ENCODE data around the gene PARD3.

The PARD3 gene

GRCh38 chr10:34766266-34766600 is 48.9 kb downstream of the PARD3 start:
- H3K27me3 ChIP-seq (ENCODE audit: insufficient read depth, low read depth), result no peaks in the 10 kb centered on the region
- H3K36me3 ChIP-seq (ENCODE audit: insufficient read depth), result no peaks in the 10 kb centered on the region
- peaks cover 66% of the 10 kb centered on the region; the same call in 1 of the 2 replicates for H3K79me2 ChIP-seq (ENCODE audit: insufficient read depth, low read depth)
- H2AFZ ChIP-seq (ENCODE audit: low read depth), result no peak overlapping the region
- TF ChIP-seq, protein P1, sequence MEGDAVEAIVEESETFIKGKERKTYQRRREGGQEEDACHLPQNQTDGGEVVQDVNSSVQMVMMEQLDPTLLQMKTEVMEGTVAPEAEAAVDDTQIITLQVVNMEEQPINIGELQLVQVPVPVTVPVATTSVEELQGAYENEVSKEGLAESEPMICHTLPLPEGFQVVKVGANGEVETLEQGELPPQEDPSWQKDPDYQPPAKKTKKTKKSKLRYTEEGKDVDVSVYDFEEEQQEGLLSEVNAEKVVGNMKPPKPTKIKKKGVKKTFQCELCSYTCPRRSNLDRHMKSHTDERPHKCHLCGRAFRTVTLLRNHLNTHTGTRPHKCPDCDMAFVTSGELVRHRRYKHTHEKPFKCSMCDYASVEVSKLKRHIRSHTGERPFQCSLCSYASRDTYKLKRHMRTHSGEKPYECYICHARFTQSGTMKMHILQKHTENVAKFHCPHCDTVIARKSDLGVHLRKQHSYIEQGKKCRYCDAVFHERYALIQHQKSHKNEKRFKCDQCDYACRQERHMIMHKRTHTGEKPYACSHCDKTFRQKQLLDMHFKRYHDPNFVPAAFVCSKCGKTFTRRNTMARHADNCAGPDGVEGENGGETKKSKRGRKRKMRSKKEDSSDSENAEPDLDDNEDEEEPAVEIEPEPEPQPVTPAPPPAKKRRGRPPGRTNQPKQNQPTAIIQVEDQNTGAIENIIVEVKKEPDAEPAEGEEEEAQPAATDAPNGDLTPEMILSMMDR (conservative IDR thresholded peaks at IDR 0.05; ENCODE audit: low read depth, low read length), result no peak
- no peak overlapping the region for H3K4me2 ChIP-seq
- H3K27ac ChIP-seq, result no peak overlapping the region
- peaks cover 32% of the 10 kb centered on the region for H3K4me1 ChIP-seq (ENCODE audit: low read depth, poor library complexity, severe bottlenecking)
- peaks cover 5% of the 10 kb centered on the region; the same call in 1 of the 2 replicates for H4K20me1 ChIP-seq (ENCODE audit: insufficient read depth)
- H3K4me3 ChIP-seq (IDR thresholded peaks at IDR 0.05; ENCODE audit: insufficient read depth, low read depth, low read length), result no peak overlapping the region
- H3K9ac ChIP-seq, result no peak overlapping the region

DNA sequence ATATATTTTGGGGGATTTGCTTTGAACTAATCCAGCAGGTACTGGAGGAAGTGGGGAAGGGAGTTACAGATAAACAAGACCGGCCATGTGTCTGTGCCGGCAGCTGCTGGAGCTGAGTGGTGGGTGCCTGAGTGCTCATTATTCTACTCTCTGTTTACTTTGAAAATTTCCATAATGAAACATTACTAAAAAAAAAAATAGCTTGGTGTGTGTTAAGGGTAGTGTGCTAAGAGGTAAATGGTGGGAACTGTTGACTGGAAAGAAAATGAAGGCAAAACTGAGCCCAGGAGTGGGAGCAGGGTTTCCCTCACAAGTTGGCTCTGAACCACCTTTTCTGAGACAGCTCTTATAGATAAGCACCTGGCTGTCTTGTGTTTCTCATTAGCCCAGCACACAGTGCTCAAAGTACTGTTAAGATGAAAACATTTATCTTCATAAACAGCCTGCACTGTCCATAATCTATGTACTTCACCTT is 50.6 kb downstream of the PARD3 start:
- Histone ChIP-seq H3K27ac (no peak overlapping the region), H4K20me1 (ENCODE audit: insufficient read depth) (peaks cover 5% of the 10 kb centered on the region; the same call in 1 of the 2 replicates), H3K79me2 (ENCODE audit: insufficient read depth, low read depth) (peaks cover 63% of the 10 kb centered on the region; the same call in 1 of the 2 replicates), H3K36me3 (ENCODE audit: insufficient read depth) (no peaks in the 10 kb centered on the region), H3K4me2 (no peak overlapping the region), H2AFZ (ENCODE audit: low read depth) (no peak overlapping the region), H3K9ac (no peak overlapping the region), H3K4me1 (ENCODE audit: low read depth, poor library complexity, severe bottlenecking) (peaks cover 31% of the 10 kb centered on the region), H3K4me3 (IDR thresholded peaks at IDR 0.05; ENCODE audit: insufficient read depth, low read depth, low read length) (no peak overlapping the region), H3K27me3 (ENCODE audit: insufficient read depth, low read depth) (no peaks in the 10 kb centered on the region)
- TF ChIP-seq, protein P1 (conservative IDR thresholded peaks at IDR 0.05; ENCODE audit: low read depth, low read length), result no peak

- Histone ChIP-seq H3K9ac (no peak overlapping the region), H3K27me3 (ENCODE audit: insufficient read depth, low read depth) (no peaks in the 10 kb centered on the region), H3K79me2 (ENCODE audit: insufficient read depth, low read depth) (peaks cover 71% of the 10 kb centered on the region), H3K4me1 (ENCODE audit: low read depth, poor library complexity, severe bottlenecking) (peaks cover 46% of the 10 kb centered on the region), H3K4me3 (IDR thresholded peaks at IDR 0.05; ENCODE audit: insufficient read depth, low read depth, low read length) (no peak overlapping the region), H4K20me1 (ENCODE audit: insufficient read depth) (peaks cover 5% of the 10 kb centered on the region; the same call in 1 of the 2 replicates), H3K36me3 (ENCODE audit: insufficient read depth) (no peaks in the 10 kb centered on the region), H2AFZ (ENCODE audit: low read depth) (no peak overlapping the region), H3K4me2 (no peak overlapping the region), H3K27ac (no peak overlapping the region)
- TF ChIP-seq, protein P1 (conservative IDR thresholded peaks at IDR 0.05; ENCODE audit: low read depth, low read length), result no peak
Observed at GRCh38 chr10:34762603-34763299, 52.3 kb downstream of the PARD3 start.

DNA sequence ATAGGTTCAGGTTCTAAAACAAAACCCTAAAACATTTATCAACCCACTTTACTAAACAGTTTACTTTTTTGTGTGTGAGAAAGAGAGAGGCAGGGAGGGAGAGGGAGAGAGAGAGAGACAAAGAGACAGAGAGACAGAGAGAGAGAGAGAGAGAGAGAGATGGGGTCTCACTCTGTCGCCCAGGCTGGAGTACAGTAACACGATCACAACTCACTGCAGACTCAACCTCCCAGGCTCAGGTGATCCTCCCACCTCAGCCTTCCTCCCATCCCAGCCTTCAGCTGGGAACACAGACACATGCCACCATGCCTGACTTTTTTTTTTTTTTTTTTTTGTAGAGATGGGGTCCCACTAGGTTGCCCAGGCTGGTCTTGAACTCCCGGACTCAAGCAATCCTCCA is 52.9 kb downstream of the PARD3 start:
- no peak overlapping the region for H3K27ac ChIP-seq
- TF ChIP-seq, protein P1 (conservative IDR thresholded peaks at IDR 0.05; ENCODE audit: low read depth, low read length), result no peak
- no peak overlapping the region for H3K9ac ChIP-seq
- H3K36me3 ChIP-seq (ENCODE audit: insufficient read depth), result no peaks in the 10 kb centered on the region
- H3K4me2 ChIP-seq, result no peak overlapping the region
- no peaks in the 10 kb centered on the region for H3K27me3 ChIP-seq (ENCODE audit: insufficient read depth, low read depth)
- no peak overlapping the region for H3K4me3 ChIP-seq (IDR thresholded peaks at IDR 0.05; ENCODE audit: insufficient read depth, low read depth, low read length)
- H3K79me2 ChIP-seq (ENCODE audit: insufficient read depth, low read depth), result peaks cover 70% of the 10 kb centered on the region
- H4K20me1 ChIP-seq (ENCODE audit: insufficient read depth), result peaks cover 5% of the 10 kb centered on the region; the same call in 1 of the 2 replicates
- H2AFZ ChIP-seq (ENCODE audit: low read depth), result no peak overlapping the region
- H3K4me1 ChIP-seq (ENCODE audit: low read depth, poor library complexity, severe bottlenecking), result peaks cover 46% of the 10 kb centered on the region

Measured in KMS-11 (cell line).